Measurements from ENCODE around the gene CCNK. TPM values are rescaled to one million over a fixed set of nuclear protein-coding genes. Genes with fewer than 3 reads are reported as not detected.

Gene CCNK
- polyA plus RNA-seq, 2 of the 4 experiments (the other 2 are of a cell fraction), result 22.7 to 46.6 TPM

- CTCF ChIA-PET, result no interaction called here
- no peak for FAIRE-seq
Observed at GRCh38 chr14:99468836-99469592, 12.2 kb upstream of the CCNK start.

GRCh38 chr14:99471731-99472130, 9.5 kb upstream of the CCNK start:
- no peaks in the 10 kb centered on the region for H3K9me3 ChIP-seq
- WGBS (ENCODE audit: missing lambda C conversion rate), result 90% methylated on average over 7 of the region's 7 CpGs
- H3K4me3 ChIP-seq, result no peak overlapping the region
- ChIA-PET POLR2A (interaction anchor here (2.1 kb wide), 1 partner anchor 9 kb away, joined by 7 read pairs; the partner anchor contains the start of genes CCNK and SETD3), CTCF (no interaction called here)
- no peak overlapping the region for H3K4me2 ChIP-seq
- FAIRE-seq (no peak), ATAC-seq (no peak), DNase-seq (ENCODE audit: low read depth in 1 of 2, low spot score in 1 of 2) (no peak)
- no peak overlapping the region for H3K27ac ChIP-seq
- TF ChIP-seq, protein P1, sequence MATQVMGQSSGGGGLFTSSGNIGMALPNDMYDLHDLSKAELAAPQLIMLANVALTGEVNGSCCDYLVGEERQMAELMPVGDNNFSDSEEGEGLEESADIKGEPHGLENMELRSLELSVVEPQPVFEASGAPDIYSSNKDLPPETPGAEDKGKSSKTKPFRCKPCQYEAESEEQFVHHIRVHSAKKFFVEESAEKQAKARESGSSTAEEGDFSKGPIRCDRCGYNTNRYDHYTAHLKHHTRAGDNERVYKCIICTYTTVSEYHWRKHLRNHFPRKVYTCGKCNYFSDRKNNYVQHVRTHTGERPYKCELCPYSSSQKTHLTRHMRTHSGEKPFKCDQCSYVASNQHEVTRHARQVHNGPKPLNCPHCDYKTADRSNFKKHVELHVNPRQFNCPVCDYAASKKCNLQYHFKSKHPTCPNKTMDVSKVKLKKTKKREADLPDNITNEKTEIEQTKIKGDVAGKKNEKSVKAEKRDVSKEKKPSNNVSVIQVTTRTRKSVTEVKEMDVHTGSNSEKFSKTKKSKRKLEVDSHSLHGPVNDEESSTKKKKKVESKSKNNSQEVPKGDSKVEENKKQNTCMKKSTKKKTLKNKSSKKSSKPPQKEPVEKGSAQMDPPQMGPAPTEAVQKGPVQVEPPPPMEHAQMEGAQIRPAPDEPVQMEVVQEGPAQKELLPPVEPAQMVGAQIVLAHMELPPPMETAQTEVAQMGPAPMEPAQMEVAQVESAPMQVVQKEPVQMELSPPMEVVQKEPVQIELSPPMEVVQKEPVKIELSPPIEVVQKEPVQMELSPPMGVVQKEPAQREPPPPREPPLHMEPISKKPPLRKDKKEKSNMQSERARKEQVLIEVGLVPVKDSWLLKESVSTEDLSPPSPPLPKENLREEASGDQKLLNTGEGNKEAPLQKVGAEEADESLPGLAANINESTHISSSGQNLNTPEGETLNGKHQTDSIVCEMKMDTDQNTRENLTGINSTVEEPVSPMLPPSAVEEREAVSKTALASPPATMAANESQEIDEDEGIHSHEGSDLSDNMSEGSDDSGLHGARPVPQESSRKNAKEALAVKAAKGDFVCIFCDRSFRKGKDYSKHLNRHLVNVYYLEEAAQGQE (IDR thresholded peaks at IDR 0.05), result no peak
- TF ChIP-seq ZFP36 (IDR thresholded peaks at IDR 0.05; ENCODE audit: borderline replicate concordance, partially characterized antibody) (no peak), NR3C1 (IDR thresholded peaks at IDR 0.05) (no peak), TP53 (CRISPR knock-in tag; IDR thresholded peaks at IDR 0.05) (no peak), NFE2L2 (conservative IDR thresholded peaks at IDR 0.05; ENCODE audit: low read length) (no peak), KDM5A (IDR thresholded peaks at IDR 0.05) (no peak)
- peaks cover 4% of the 10 kb centered on the region; the same call in 2 of the 3 replicates for H3K4me1 ChIP-seq

More at GRCh38 chr14:99468836-99469592, 12.2 kb upstream of the CCNK start:
- H3K4me2 ChIP-seq, result no peak overlapping the region
- TF ChIP-seq JUN (IDR thresholded peaks at IDR 0.05), result no peak
- no peak for TF ChIP-seq SREBF2 (IDR thresholded peaks at IDR 0.05)
- TF ChIP-seq SMC3 (IDR thresholded peaks at IDR 0.05), result no peak
- TF ChIP-seq, protein P2, sequence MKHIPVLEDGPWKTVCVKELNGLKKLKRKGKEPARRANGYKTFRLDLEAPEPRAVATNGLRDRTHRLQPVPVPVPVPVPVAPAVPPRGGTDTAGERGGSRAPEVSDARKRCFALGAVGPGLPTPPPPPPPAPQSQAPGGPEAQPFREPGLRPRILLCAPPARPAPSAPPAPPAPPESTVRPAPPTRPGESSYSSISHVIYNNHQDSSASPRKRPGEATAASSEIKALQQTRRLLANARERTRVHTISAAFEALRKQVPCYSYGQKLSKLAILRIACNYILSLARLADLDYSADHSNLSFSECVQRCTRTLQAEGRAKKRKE (CRISPR knock-in tag; IDR thresholded peaks at IDR 0.05; ENCODE audit: low read depth), result no peak
- TF ChIP-seq ZC3H11A (IDR thresholded peaks at IDR 0.05), result no peak
- WGBS (ENCODE audit: missing lambda C conversion rate), result 84% methylated on average over 8 of the region's 8 CpGs
- POLR2A ChIA-PET, result no interaction called here
- ATAC-seq, result no peak
- no peak overlapping the region for H3K4me3 ChIP-seq
- H3K4me1 ChIP-seq, result no peaks in the 10 kb centered on the region
- no peak for DNase-seq (ENCODE audit: low read depth in 1 of 2, low spot score in 1 of 2)
- no peaks in the 10 kb centered on the region for H3K9me3 ChIP-seq
- H3K27ac ChIP-seq, result no peak overlapping the region

- FAIRE-seq, result no peak
- Histone ChIP-seq H3K4me3 (no peak overlapping the region), H3K4me2 (no peak overlapping the region), H3K9me3 (no peaks in the 10 kb centered on the region), H3K27ac (no peak overlapping the region), H3K4me1 (peaks cover 10% of the 10 kb centered on the region; the same call in 2 of the 3 replicates)
- CTCF ChIA-PET, result no interaction called here
- POLR2A ChIA-PET, result interaction anchor here (2.1 kb wide), 1 partner anchor 8 kb away, joined by 7 read pairs; the partner anchor contains the start of genes CCNK and SETD3
- no peak for ATAC-seq
- DNase-seq (ENCODE audit: low read depth in 1 of 2, low spot score in 1 of 2), result no peak
- WGBS (ENCODE audit: missing lambda C conversion rate), result 83% methylated on average over 4 of the region's 4 CpGs
- no peak for TF ChIP-seq HOXB5 (CRISPR knock-in tag; IDR thresholded peaks at IDR 0.05)
- TF ChIP-seq CHD4 (IDR thresholded peaks at IDR 0.05; ENCODE audit: borderline replicate concordance), result no peak
- TF ChIP-seq, protein P3, sequence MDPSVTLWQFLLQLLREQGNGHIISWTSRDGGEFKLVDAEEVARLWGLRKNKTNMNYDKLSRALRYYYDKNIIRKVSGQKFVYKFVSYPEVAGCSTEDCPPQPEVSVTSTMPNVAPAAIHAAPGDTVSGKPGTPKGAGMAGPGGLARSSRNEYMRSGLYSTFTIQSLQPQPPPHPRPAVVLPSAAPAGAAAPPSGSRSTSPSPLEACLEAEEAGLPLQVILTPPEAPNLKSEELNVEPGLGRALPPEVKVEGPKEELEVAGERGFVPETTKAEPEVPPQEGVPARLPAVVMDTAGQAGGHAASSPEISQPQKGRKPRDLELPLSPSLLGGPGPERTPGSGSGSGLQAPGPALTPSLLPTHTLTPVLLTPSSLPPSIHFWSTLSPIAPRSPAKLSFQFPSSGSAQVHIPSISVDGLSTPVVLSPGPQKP (IDR thresholded peaks at IDR 0.05; ENCODE audit: low read depth, low read length), result no peak
- no peak for TF ChIP-seq GATA3 (IDR thresholded peaks at IDR 0.05; ENCODE audit: borderline replicate concordance)
- TF ChIP-seq NR3C1 (IDR thresholded peaks at IDR 0.05), result no peak
- no peak for TF ChIP-seq ZC3H11A (IDR thresholded peaks at IDR 0.05)
- no peak for TF ChIP-seq ESRRA (IDR thresholded peaks at IDR 0.05; ENCODE audit: borderline replicate concordance, low read length)
- no peak for TF ChIP-seq NPAS2 (CRISPR knock-in tag; IDR thresholded peaks at IDR 0.05; ENCODE audit: borderline replicate concordance)
- TF ChIP-seq RNF2 (IDR thresholded peaks at IDR 0.05; ENCODE audit: borderline replicate concordance, low read depth), result no peak
- TF ChIP-seq HES2 (IDR thresholded peaks at IDR 0.05), result no peak
- no peak for TF ChIP-seq RARB (CRISPR knock-in tag; IDR thresholded peaks at IDR 0.05)
- TF ChIP-seq RAD21 (conservative IDR thresholded peaks at IDR 0.05 in 1 of 2, IDR thresholded peaks at IDR 0.05 in 1 of 2), result no peak
- TF ChIP-seq, protein P4, sequence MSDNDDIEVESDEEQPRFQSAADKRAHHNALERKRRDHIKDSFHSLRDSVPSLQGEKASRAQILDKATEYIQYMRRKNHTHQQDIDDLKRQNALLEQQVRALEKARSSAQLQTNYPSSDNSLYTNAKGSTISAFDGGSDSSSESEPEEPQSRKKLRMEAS (IDR thresholded peaks at IDR 0.05), result no peak
- no peak for TF ChIP-seq CBX2 (IDR thresholded peaks at IDR 0.05; ENCODE audit: borderline replicate concordance, low read depth)
- no peak for TF ChIP-seq KDM1A (IDR thresholded peaks at IDR 0.05; ENCODE audit: low read depth)
Observed at GRCh38 chr14:99472937-99473336, 8.3 kb upstream of the CCNK start.
